Body of pancreas (tissue), 4 donors: ENCODE data around the gene PLEKHG4B. TPM values are rescaled to one million over a fixed set of nuclear protein-coding genes. Genes with fewer than 3 reads are reported as not detected.
"Not testable (repeated sequence)": the region's sequence is repeated elsewhere in the genome, so short reads cannot be mapped to it uniquely, and the experiment has no call there.

Experiments
- ATAC-seq: fragments of 150-250 bp; one replicate; pipeline ENCODE4 v1.9.1; 2016
- DNase-seq, 4 donors: peaks; one replicate each; pipeline ENCODE4 v3.0.0-alpha.2; 2019
- H3K27ac ChIP-seq, 4 donors: fragments of 200-600 bp; sonication (generic); 1 replicate in 3 of 4; 2 replicates in 1 of 4; pipeline versions ENCODE4 v1.5.1 to v1.6.1; 2016 to 2019; ENCODE audit warnings: mild to moderate bottlenecking in 1 of 4, mixed read lengths in 1 of 4, moderate library complexity in 1 of 4
- H3K27me3 ChIP-seq, 2 donors: fragments of 200-600 bp; sonication (generic); one replicate each; pipeline ENCODE4 v1.6.0; 2016; ENCODE audit warnings: mild to moderate bottlenecking in 1 of 2
- H3K36me3 ChIP-seq, 2 donors: fragments of 200-600 bp; sonication (generic); replicated peaks in 1 of 2; 2 replicates each; pipeline ENCODE4 v1.5.1; 2016; ENCODE audit warnings: low read depth in 2 of 2; ENCODE audit not compliant: insufficient read depth in 1 of 2
- H3K4me1 ChIP-seq: fragments of 200-600 bp; sonication (generic); one replicate; pipeline ENCODE4 v1.6.0; 2016
- H3K4me3 ChIP-seq, 2 donors: fragments of 200-600 bp; sonication (generic); 1 replicate in 1 of 2; 2 replicates in 1 of 2; pipeline ENCODE4 v1.5.1; 2016 to 2019
- H3K9me3 ChIP-seq, 3 donors: fragments of 200-600 bp; sonication (generic); 1 replicate in 2 of 3; 2 replicates in 1 of 3; pipeline ENCODE4 v1.5.1; 2016
- CTCF ChIP-seq, 7 experiments: fragments of 450-650 bp in 4 of 7; fragments of 200-600 bp in 3 of 7; sonication (generic) in 3 of 7; IDR thresholded peaks; one replicate each; pipeline ENCODE4 v1.5.1; 2016 to 2019; ENCODE audit warnings: antibody characterized with exemption in 7 of 7
- POLR2A ChIP-seq, 3 donors: fragments of 450-650 bp; IDR thresholded peaks; one replicate each; pipeline ENCODE4 v1.6.1; 2016; ENCODE audit warnings: antibody characterized with exemption in 3 of 3, mild to moderate bottlenecking in 2 of 3
- WGBS, 2 donors: methylation state at CpG; one replicate each; pipeline ENCODE4 v1.1.5; 2017; 5-methylcytosine and 5-hydroxymethylcytosine counted together
- intact Hi-C: fragments of 100-400 bp; cut with DNase I; formaldehyde crosslinking; loops from one replicate; pipeline ENCODE4 v1.15.1; 2023
- total RNA-seq, 2 donors: library from RNA; depleted of rRNA; stranded (reverse); fragments of >200 nt; gene quantifications; one replicate each; pipeline ENCODE4 v1.1.0, GENCODE V29; 2016

Gene PLEKHG4B
- total RNA-seq, 2 donors from 2014 or later: 0.99 to 1.3 TPM

GRCh38 chr5:99815-100214 is 7.8 kb downstream of the PLEKHG4B start:
- Histone ChIP-seq H3K27ac (no peak overlapping the region), H3K4me1 (no peaks in the 10 kb centered on the region), H3K9me3 (no peaks in the 10 kb centered on the region), H3K36me3 (no peaks in the 10 kb centered on the region), H3K27me3 (no peaks in the 10 kb centered on the region), H3K4me3 (no peak overlapping the region)
- DNase-seq: no peak
- no peak for TF ChIP-seq POLR2A (IDR thresholded peaks at IDR 0.05)
- TF ChIP-seq CTCF (IDR thresholded peaks at IDR 0.05): no peak
- intact Hi-C loops: no loop called here
- no peak for ATAC-seq
- 48 to 59% methylated on average over 3 of the region's 3 CpGs for WGBS, 2 donors

DNA sequence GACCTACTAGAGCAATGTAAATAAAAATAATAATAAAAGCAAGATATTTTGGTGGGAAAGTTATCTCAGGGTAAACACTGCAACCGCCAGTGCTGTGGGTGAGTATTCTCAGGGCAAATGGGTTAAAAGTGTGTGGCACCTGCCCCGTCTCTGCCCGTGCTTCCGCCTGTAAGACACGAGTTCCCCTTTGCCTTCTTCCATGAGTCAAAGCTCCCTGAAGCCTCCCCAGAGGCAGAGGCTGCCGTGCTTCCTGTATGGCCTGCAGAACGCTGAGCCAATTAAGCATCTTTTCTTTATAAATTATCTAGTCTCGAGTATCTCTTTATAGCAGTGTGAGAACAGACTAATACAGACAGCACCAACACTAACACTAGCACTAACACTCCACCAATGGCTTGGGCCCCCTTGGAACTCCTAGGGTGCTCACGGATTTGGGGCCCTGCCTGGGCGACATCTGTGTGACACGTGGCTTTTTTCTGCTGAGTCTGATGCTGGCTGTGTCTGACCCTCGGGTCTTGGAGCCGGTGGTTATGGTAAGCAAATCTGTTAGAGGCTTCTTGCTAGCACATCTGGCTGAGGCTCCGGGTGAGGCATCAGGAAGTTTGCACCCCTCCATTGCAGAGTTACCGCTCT is 10.6 kb downstream of the PLEKHG4B start:
- intact Hi-C loops: no loop called here
- no peaks in the 10 kb centered on the region for H3K36me3 ChIP-seq
- no peaks in the 10 kb centered on the region for H3K4me1 ChIP-seq
- no peak for TF ChIP-seq CTCF (IDR thresholded peaks at IDR 0.05)
- TF ChIP-seq POLR2A (IDR thresholded peaks at IDR 0.05): no peak
- 67 to 70% methylated on average over 15 of the region's 15 CpGs for WGBS, 2 donors
- H3K27ac ChIP-seq: no peak overlapping the region
- H3K4me3 ChIP-seq: no peak overlapping the region
- no peak for DNase-seq
- H3K27me3 ChIP-seq: no peaks in the 10 kb centered on the region
- H3K9me3 ChIP-seq: no peaks in the 10 kb centered on the region
- no peak for ATAC-seq

DNA sequence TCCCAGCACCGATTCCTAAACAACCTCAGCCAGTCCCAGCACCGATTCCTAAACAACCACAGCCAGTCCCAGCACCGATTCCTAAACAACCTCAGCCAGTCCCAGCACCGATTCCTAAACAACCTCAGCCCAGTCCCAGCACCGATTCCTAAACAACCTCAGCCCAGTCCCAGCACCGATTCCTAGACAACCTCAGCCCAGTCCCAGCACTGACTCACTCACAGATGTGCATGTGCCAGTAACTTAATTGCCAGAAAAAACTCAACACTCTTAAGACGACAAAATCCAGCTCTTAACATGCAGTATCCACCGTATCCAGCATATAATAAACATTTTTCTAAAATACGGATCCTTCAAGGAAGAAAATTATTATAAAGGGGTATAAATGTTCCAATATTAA is 12.1 kb downstream of the PLEKHG4B start:
- intact Hi-C loops, ATAC-seq: not testable (repeated sequence)
- WGBS, 2 donors: 74 to 80% methylated on average over 9 of the region's 9 CpGs

DNA sequence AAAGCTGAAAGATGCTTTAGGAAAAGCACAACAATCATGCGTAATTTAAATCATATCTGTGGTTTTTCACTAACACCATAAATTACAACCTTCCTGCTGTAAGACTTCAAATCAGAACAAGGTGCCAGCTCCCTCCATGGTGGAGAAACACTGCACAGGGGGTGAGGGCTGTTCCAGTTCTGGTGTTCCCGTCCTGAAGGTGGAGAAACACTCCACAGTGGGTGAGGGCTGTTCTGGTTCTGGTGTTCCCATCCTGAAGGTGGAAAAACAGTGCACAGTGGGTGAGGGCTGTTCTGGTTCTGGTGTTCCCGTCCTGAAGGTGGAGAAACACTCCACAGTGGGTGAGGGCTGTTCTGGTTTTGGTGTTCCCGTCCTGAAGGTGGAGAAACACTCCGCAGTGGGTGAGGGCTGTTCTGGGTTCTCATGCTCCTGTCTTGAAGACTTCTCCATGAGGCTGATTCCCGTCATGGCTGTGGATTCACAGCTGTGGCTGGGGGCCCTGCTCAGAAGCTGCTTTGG is 12.9 kb downstream of the PLEKHG4B start:
- Histone ChIP-seq H3K4me3 (no peak overlapping the region), H3K4me1 (no peaks in the 10 kb centered on the region), H3K36me3 (no peaks in the 10 kb centered on the region), H3K27me3 (no peaks in the 10 kb centered on the region), H3K9me3 (no peaks in the 10 kb centered on the region), H3K27ac (no peak overlapping the region)
- TF ChIP-seq POLR2A (IDR thresholded peaks at IDR 0.05) (no peak), CTCF (IDR thresholded peaks at IDR 0.05) (no peak)
- ATAC-seq (no peak), DNase-seq (no peak)
- intact Hi-C loops: no loop called here
- WGBS, 2 donors: 67 to 76% methylated on average over 6 of the region's 6 CpGs

More for the DNA sequence above, 12.1 kb downstream of the PLEKHG4B start:
- not testable (repeated sequence) for H3K9me3 ChIP-seq, H3K36me3 ChIP-seq, H3K4me1 ChIP-seq, DNase-seq, H3K4me3 ChIP-seq, H3K27ac ChIP-seq, H3K27me3 ChIP-seq

DNA sequence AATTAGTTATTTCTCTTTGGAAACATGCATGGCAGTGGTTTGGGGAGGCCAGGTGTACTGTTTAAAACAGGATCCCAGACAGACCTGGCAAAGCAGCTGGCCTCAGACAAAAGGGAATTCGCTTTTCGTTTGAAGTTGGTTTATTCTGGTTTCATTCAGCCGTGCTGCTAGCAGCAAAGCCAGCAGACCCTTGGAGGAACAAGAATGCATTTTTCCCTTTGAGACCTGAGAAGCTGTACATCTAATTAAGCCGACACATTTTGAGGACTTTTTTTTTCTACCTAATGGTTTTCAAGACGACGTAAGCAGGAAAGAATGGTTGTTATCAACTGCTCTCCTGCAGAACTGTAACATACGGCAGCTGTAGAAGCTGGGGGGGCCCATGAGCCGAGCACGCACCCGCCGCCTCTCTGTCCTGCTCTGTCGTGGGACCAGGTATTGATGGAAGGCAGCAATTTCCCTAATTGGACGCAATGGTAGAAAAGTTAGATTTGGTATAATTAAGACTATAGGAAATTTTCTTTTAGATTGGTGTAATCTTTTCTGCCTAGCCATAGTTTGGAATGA is 13.6 kb downstream of the PLEKHG4B start:
- Histone ChIP-seq H3K27me3 (no peaks in the 10 kb centered on the region), H3K4me3 (no peak overlapping the region), H3K9me3 (no peaks in the 10 kb centered on the region), H3K27ac (no peak overlapping the region), H3K36me3 (no peaks in the 10 kb centered on the region), H3K4me1 (no peaks in the 10 kb centered on the region)
- DNase-seq (no peak), ATAC-seq (no peak)
- TF ChIP-seq POLR2A (IDR thresholded peaks at IDR 0.05) (no peak), CTCF (IDR thresholded peaks at IDR 0.05) (no peak)
- intact Hi-C loops: no loop called here
- 57 to 62% methylated on average over 13 of the region's 13 CpGs for WGBS, 2 donors
